ENCODE measurements around the gene NUMA1.

- TF ChIP-seq CTCF (IDR thresholded peaks at IDR 0.05; ENCODE audit: poor library complexity, severe bottlenecking) (no peak), EP300 (conservative IDR thresholded peaks at IDR 0.05; ENCODE audit: poor library complexity, severe bottlenecking) (no peak), SMC3 (conservative IDR thresholded peaks at IDR 0.05; ENCODE audit: poor library complexity) (no peak)
These were observed 18.4 kb upstream of the NUMA1 start for GRCh38 chr11:72098741-72099140.
